GM13976 (cell line): Measurements from ENCODE around the gene OR2A25.

Source experiments
- DNase-seq: peaks from one replicate; pipeline ENCODE4 v3.0.0; 2012; ENCODE audit warnings: low spot score
- CTCF ChIP-seq: IDR thresholded peaks from 2 replicates; pipeline ENCODE4 v1.5.1; 2012; ENCODE audit warnings: borderline replicate concordance, mild to moderate bottlenecking; ENCODE audit not compliant: insufficient read depth; ENCODE audit errors: extremely low read depth, missing control alignments, control extremely low read depth
- in situ Hi-C: fragments of 300-500 bp; cut with MboI; formaldehyde crosslinking; loops from one replicate; pipeline ENCODE4 v1.12.0; 2022; ENCODE audit warnings: low sequenced_read_pairs, mixed read lengths, inconsistent platforms; ENCODE audit not compliant: unreplicated experiment

Gene OR2A25

GRCh38 chr7:144027974-144028373, 41.6 kb upstream of the OR2A25 start:
- in situ Hi-C loops: no loop called here
- DNase-seq: no peak
- no peak for TF ChIP-seq CTCF

DNA sequence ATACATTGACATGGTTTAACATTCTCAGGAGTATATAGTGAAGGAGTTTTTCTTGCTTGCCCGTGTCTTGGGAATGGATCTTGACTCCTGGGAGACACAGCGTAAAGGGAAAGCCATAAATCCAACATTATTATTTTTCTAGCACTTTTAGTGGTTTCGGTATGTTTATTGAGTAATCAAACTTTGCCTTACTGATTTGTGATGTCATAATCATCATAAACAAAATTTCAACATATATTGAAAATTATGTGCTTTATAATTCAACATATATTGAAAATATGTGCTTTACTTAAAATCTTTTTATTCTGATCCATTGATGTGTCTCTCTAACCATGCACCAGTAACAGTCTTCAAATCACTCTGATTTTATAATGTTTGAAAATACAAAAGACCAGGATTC, 41.1 kb upstream of the OR2A25 start:
- in situ Hi-C loops: no loop called here
- TF ChIP-seq CTCF: no peak
- DNase-seq: no peak

GRCh38 chr7:144032516-144032915, 37.1 kb upstream of the OR2A25 start:
- no peak for TF ChIP-seq CTCF
- no peak for DNase-seq
- in situ Hi-C loops: no loop called here

DNA sequence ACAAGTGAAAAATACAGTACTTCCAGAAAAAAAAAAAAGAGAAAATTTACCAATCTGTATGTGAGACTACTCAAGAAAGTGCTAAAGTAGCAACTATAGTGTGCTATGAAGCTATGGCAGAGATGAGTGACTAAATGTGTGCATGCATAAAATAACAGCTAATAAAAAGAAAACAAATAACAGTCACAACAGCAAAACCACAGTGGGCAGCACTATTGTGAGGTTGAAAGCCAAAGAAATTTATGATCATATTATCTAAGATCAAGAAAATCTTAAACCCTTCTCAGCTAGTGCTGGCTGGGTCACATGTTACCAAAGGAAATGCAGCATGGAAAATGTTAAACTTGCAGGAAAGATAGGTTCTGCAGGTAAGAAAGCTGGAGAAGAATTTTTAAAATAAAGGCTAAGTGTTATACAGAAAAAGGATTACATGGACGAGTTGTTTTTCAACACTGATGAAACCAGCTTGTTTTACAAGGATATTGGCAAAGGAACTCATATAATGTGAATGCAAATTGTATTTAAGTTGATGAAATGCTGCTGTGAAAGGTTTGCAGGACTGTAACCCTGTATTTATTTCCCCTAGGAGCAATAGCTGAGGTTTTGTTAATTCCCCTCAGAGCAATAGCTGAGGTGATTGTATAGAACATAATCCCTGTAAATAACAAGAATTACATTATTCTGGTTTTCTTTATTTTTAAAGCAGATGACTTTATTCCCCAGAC, 36.5 kb upstream of the OR2A25 start:
- no peak for TF ChIP-seq CTCF
- no peak for DNase-seq
- in situ Hi-C loops: no loop called here

GRCh38 chr7:144035385-144035784, 34.2 kb upstream of the OR2A25 start:
- DNase-seq: no peak
- in situ Hi-C loops: no loop called here
- TF ChIP-seq CTCF: no peak

GRCh38 chr7:144036302-144036885, 33.2 kb upstream of the OR2A25 start:
- no peak for DNase-seq
- TF ChIP-seq CTCF: no peak
- in situ Hi-C loops: no loop called here
